ENCODE results near the gene HSPB6. TPM values are rescaled to one million over a fixed set of nuclear protein-coding genes. Genes with fewer than 3 reads are reported as not detected.

HSPB6 gene
- polyA plus RNA-seq, 1 of the 3 experiments (the other 2 are of a cell fraction) = 0.43 TPM

DNA sequence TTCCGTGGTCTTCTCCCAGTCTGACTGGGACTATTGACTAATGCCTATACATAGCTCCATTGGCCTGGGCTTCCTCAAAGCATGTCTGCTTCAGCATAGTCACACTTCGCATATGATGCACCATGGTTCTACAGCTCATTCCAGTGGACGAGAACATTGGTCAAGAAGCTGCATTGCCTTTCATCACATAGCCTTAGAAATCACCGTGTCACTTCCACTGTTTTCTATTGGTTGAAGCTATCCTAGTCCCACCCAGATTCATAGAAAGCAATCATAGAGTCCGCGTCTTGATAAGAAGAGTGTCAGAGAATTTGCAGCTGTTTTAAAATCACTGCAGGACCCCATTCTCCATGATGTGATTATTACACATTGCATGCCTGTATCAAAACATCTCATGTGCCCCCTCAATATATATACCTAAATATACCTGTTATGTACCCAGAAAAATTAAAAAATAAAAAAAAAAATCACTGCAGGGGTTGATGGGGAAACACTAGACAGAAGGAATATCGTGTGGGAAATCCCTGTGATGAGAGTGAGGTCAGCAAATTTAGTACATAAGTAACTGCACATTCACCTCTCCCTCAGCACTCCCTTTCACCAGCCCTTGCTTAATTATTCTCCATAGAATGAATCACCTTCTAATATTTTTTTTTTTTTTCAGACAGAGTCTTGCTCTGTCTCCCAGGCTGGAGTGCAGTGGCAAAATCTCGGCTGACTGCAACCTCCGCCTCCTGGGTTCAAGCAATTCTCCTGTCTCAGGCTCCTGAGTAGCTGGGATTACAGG, 16.4 kb upstream of the HSPB6 start:
- Histone ChIP-seq H4K20me1 (ENCODE audit: insufficient read depth) (no peaks in the 10 kb centered on the region), H3K4me2 (no peak overlapping the region), H3F3A (replicated peaks; ENCODE audit: insufficient read depth) (peaks cover 8% of the 10 kb centered on the region), H3K36me3 (replicated peaks in 1 of 2; ENCODE audit: control insufficient read depth in 1 of 2, insufficient read depth in 2 of 2, low read length in 1 of 2) (peaks cover 0 to 1% of the 10 kb centered on the region in 2 experiments), H3K27ac (ENCODE audit: low read depth in 2 of 2, low read length in 1 of 2) (no peak overlapping the region), H3K4me1 (ENCODE audit: control insufficient read depth in 1 of 2, insufficient read depth in 2 of 2, low read depth in 1 of 2, low read length in 1 of 2) (peaks cover 0 to 12% of the 10 kb centered on the region in 2 experiments; a peak in 2 of 4 replicates), H3K9me2 (no peaks in the 10 kb centered on the region), H3K27me3 (ENCODE audit: insufficient read depth) (no peaks in the 10 kb centered on the region), H3K9ac (no peak overlapping the region), H3K4me3 (ENCODE audit: low read depth in 2 of 2, low read length in 1 of 2) (no peak overlapping the region), H3K79me2 (ENCODE audit: insufficient read depth) (peaks cover 13% of the 10 kb centered on the region; the same call in 1 of the 2 replicates), H3K9me3 (no peaks in the 10 kb centered on the region), H2AFZ (ENCODE audit: low read depth) (no peak overlapping the region)
- no peak for DNase-seq
- ChIA-PET POLR2A (interaction anchor here (0.7 to 1.3 kb wide), 3 partner anchors 8 to 275 kb away, joined by 3 to 4 read pairs (median 3); no protein-coding TSS in a partner anchor), CTCF (interaction anchor here (1.0 to 1.6 kb wide), 2 partner anchors 13 to 25 kb away, joined by 3 read pairs; partner anchors contain the start of gene LIN37)
- TF ChIP-seq FOXJ3 (CRISPR knock-in tag; IDR thresholded peaks at IDR 0.05) (no peak), EP300 (IDR thresholded peaks at IDR 0.05; ENCODE audit: borderline replicate concordance in 1 of 2, low read depth in 1 of 2, low read length in 1 of 2) (no peak), RAD21 (IDR thresholded peaks at IDR 0.05; ENCODE audit: low read length) (no peak), FOSL2 (IDR thresholded peaks at IDR 0.05; ENCODE audit: borderline replicate concordance, low read depth) (no peak), RCOR1 (IDR thresholded peaks at IDR 0.05; ENCODE audit: low read length) (no peak), ELF1 (IDR thresholded peaks at IDR 0.05) (no peak), POLR2AphosphoS5 (IDR thresholded peaks at IDR 0.05; ENCODE audit: low read depth, low read length) (no peak), TCF12 (IDR thresholded peaks at IDR 0.05) (no peak), CHD2 (IDR thresholded peaks at IDR 0.05; ENCODE audit: low read length, partially characterized antibody) (no peak), SIN3A (IDR thresholded peaks at IDR 0.05; ENCODE audit: borderline replicate concordance, low read depth, low read length) (no peak), JUND (IDR thresholded peaks at IDR 0.05) (no peak), TAF1 (IDR thresholded peaks at IDR 0.05; ENCODE audit: borderline replicate concordance, low read depth, low read length) (no peak), RFX5 (IDR thresholded peaks at IDR 0.05; ENCODE audit: low read length) (no peak)
- TF ChIP-seq, protein P1, sequence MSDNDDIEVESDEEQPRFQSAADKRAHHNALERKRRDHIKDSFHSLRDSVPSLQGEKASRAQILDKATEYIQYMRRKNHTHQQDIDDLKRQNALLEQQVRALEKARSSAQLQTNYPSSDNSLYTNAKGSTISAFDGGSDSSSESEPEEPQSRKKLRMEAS (IDR thresholded peaks at IDR 0.05; ENCODE audit: low read depth) = no peak
- TF ChIP-seq, protein P2, sequence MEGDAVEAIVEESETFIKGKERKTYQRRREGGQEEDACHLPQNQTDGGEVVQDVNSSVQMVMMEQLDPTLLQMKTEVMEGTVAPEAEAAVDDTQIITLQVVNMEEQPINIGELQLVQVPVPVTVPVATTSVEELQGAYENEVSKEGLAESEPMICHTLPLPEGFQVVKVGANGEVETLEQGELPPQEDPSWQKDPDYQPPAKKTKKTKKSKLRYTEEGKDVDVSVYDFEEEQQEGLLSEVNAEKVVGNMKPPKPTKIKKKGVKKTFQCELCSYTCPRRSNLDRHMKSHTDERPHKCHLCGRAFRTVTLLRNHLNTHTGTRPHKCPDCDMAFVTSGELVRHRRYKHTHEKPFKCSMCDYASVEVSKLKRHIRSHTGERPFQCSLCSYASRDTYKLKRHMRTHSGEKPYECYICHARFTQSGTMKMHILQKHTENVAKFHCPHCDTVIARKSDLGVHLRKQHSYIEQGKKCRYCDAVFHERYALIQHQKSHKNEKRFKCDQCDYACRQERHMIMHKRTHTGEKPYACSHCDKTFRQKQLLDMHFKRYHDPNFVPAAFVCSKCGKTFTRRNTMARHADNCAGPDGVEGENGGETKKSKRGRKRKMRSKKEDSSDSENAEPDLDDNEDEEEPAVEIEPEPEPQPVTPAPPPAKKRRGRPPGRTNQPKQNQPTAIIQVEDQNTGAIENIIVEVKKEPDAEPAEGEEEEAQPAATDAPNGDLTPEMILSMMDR (IDR thresholded peaks at IDR 0.05) = no peak
- TF ChIP-seq, protein P3, sequence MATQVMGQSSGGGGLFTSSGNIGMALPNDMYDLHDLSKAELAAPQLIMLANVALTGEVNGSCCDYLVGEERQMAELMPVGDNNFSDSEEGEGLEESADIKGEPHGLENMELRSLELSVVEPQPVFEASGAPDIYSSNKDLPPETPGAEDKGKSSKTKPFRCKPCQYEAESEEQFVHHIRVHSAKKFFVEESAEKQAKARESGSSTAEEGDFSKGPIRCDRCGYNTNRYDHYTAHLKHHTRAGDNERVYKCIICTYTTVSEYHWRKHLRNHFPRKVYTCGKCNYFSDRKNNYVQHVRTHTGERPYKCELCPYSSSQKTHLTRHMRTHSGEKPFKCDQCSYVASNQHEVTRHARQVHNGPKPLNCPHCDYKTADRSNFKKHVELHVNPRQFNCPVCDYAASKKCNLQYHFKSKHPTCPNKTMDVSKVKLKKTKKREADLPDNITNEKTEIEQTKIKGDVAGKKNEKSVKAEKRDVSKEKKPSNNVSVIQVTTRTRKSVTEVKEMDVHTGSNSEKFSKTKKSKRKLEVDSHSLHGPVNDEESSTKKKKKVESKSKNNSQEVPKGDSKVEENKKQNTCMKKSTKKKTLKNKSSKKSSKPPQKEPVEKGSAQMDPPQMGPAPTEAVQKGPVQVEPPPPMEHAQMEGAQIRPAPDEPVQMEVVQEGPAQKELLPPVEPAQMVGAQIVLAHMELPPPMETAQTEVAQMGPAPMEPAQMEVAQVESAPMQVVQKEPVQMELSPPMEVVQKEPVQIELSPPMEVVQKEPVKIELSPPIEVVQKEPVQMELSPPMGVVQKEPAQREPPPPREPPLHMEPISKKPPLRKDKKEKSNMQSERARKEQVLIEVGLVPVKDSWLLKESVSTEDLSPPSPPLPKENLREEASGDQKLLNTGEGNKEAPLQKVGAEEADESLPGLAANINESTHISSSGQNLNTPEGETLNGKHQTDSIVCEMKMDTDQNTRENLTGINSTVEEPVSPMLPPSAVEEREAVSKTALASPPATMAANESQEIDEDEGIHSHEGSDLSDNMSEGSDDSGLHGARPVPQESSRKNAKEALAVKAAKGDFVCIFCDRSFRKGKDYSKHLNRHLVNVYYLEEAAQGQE (IDR thresholded peaks at IDR 0.05; ENCODE audit: low read depth, low read length) = no peak
- TF ChIP-seq, protein P4, sequence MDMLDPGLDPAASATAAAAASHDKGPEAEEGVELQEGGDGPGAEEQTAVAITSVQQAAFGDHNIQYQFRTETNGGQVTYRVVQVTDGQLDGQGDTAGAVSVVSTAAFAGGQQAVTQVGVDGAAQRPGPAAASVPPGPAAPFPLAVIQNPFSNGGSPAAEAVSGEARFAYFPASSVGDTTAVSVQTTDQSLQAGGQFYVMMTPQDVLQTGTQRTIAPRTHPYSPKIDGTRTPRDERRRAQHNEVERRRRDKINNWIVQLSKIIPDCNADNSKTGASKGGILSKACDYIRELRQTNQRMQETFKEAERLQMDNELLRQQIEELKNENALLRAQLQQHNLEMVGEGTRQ (IDR thresholded peaks at IDR 0.05; ENCODE audit: borderline replicate concordance, low read depth, low read length) = no peak
- TF ChIP-seq, protein P5, sequence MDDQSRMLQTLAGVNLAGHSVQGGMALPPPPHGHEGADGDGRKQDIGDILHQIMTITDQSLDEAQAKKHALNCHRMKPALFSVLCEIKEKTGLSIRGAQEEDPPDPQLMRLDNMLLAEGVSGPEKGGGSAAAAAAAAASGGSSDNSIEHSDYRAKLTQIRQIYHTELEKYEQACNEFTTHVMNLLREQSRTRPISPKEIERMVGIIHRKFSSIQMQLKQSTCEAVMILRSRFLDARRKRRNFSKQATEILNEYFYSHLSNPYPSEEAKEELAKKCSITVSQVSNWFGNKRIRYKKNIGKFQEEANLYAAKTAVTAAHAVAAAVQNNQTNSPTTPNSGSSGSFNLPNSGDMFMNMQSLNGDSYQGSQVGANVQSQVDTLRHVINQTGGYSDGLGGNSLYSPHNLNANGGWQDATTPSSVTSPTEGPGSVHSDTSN (IDR thresholded peaks at IDR 0.05) = no peak
- WGBS (ENCODE audit: low lambda C conversion rate) = 30% methylated on average over 9 of the region's 9 CpGs

Data from SK-N-SH (cell line).